GM19397 (cell line): ENCODE results near the gene RHOV.
"Not testable (repeated sequence)": the region's sequence is repeated elsewhere in the genome, so short reads cannot be mapped to it uniquely, and the experiment has no call there.

ENCODE experiments used
- ATAC-seq: cut with Tn5 transposase; IDR thresholded peaks from one replicate; pipeline ENCODE4 v1.9.1; 2021; ENCODE audit warnings: mild to moderate bottlenecking, moderate library complexity; ENCODE audit not compliant: unreplicated experiment

RHOV gene

GRCh38 chr15:40875991-40876730 lies 2.1 kb upstream of the RHOV start:
- no peak for ATAC-seq

GRCh38 chr15:40872791-40873693 lies 992 bp downstream of the RHOV start:
- ATAC-seq: no peak

GRCh38 chr15:40871749-40872617 lies 2.1 kb downstream of the RHOV start:
- ATAC-seq: no peak

- ATAC-seq: no peak
These were observed 3.3 kb downstream of the RHOV start for GRCh38 chr15:40870716-40871115.

GRCh38 chr15:40869686-40870085 lies 4.3 kb downstream of the RHOV start:
- no peak for ATAC-seq

- no peak for ATAC-seq
These were observed 6.8 kb downstream of the RHOV start for GRCh38 chr15:40867199-40867598.

- no peak for ATAC-seq
These were observed 10.3 kb downstream of the RHOV start for GRCh38 chr15:40863660-40864270.

- not testable (repeated sequence) for ATAC-seq
These were observed 12.9 kb downstream of the RHOV start for GRCh38 chr15:40861147-40861546.

- ATAC-seq: no peak
These were observed 14.7 kb downstream of the RHOV start for GRCh38 chr15:40859206-40859851.

- no peak for ATAC-seq
These were observed 15.3 kb downstream of the RHOV start for GRCh38 chr15:40858706-40859105.

- peak; percentile 70 for ATAC-seq
These were observed 16.3 kb downstream of the RHOV start for GRCh38 chr15:40857601-40858341.

- no peak for ATAC-seq
These were observed 17.3 kb downstream of the RHOV start for GRCh38 chr15:40856746-40857145.

GRCh38 chr15:40855706-40856234 lies 18.3 kb downstream of the RHOV start:
- no peak for ATAC-seq

- ATAC-seq: no peak
These were observed 19.9 kb downstream of the RHOV start for GRCh38 chr15:40854161-40854560.

GRCh38 chr15:40853241-40853890 lies 20.7 kb downstream of the RHOV start:
- no peak for ATAC-seq

GRCh38 chr15:40852529-40852928 lies 21.5 kb downstream of the RHOV start:
- ATAC-seq: no peak

- ATAC-seq: no peak
These were observed 23.4 kb downstream of the RHOV start for GRCh38 chr15:40850576-40851112.

GRCh38 chr15:40847223-40847961 lies 26.6 kb downstream of the RHOV start:
- ATAC-seq: no peak
